Suprapubic skin (tissue), 4 donors: ENCODE measurements around the gene CRYGD.

ENCODE experiments used
- CTCF ChIP-seq, 2 donors: fragments of 200-600 bp in 1 of 2; fragments of 450-650 bp in 1 of 2; sonication (generic) in 1 of 2; IDR thresholded peaks; one replicate each; pipeline ENCODE4 v1.5.1; 2016 to 2019; ENCODE audit warnings: antibody characterized with exemption in 2 of 2, mild to moderate bottlenecking in 1 of 2, moderate library complexity in 1 of 2
- EP300 ChIP-seq: sonication (generic); formaldehyde crosslinking; IDR thresholded peaks from one replicate; pipeline ENCODE4 v1.6.1; 2017; ENCODE audit warnings: antibody characterized with exemption
- POLR2A ChIP-seq, 2 donors: fragments of 450-650 bp; IDR thresholded peaks; one replicate each; pipeline ENCODE4 v1.6.1; 2017; ENCODE audit warnings: antibody characterized with exemption in 2 of 2, mild to moderate bottlenecking in 2 of 2, moderate library complexity in 2 of 2
- POLR2AphosphoS5 ChIP-seq, 3 donors: sonication (generic); formaldehyde crosslinking; IDR thresholded peaks; one replicate each; pipeline ENCODE4 v1.6.1; 2017; ENCODE audit warnings: antibody characterized with exemption in 3 of 3

GRCh38 chr2:208142925-208143799 lies 18.8 kb upstream of the CRYGD start:
- TF ChIP-seq CTCF (IDR thresholded peaks at IDR 0.05) (no peak), EP300 (no peak), POLR2AphosphoS5 (IDR thresholded peaks at IDR 0.05) (no peak), POLR2A (IDR thresholded peaks at IDR 0.05) (no peak)
